ENCODE results near the gene TAF4.

TAF4 gene

GRCh38 chr20:62052336-62052841 is 13.3 kb downstream of the TAF4 start:
- no peak overlapping the region for H3K27ac ChIP-seq
- no peak for TF ChIP-seq CTCF (conservative IDR thresholded peaks at IDR 0.05)
- no peak for TF ChIP-seq ZFX (IDR thresholded peaks at IDR 0.05)

GRCh38 chr20:62051546-62052255 is 14.0 kb downstream of the TAF4 start:
- no peak for TF ChIP-seq CTCF (conservative IDR thresholded peaks at IDR 0.05)
- no peak for TF ChIP-seq ZFX (IDR thresholded peaks at IDR 0.05)
- no peak overlapping the region for H3K27ac ChIP-seq

GRCh38 chr20:62051144-62051543 is 14.5 kb downstream of the TAF4 start:
- TF ChIP-seq CTCF (conservative IDR thresholded peaks at IDR 0.05), result no peak
- TF ChIP-seq ZFX (IDR thresholded peaks at IDR 0.05), result no peak
- no peak overlapping the region for H3K27ac ChIP-seq

- no peak overlapping the region for H3K27ac ChIP-seq
These were observed 15.2 kb downstream of the TAF4 start for GRCh38 chr20:62050166-62051120.

GRCh38 chr20:62049342-62050165 is 16.1 kb downstream of the TAF4 start:
- no peak overlapping the region for H3K27ac ChIP-seq
- TF ChIP-seq CTCF (conservative IDR thresholded peaks at IDR 0.05), result no peak
- TF ChIP-seq ZFX (IDR thresholded peaks at IDR 0.05), result no peak

More at GRCh38 chr20:62050166-62051120, 15.2 kb downstream of the TAF4 start:
- no peak for TF ChIP-seq CTCF (conservative IDR thresholded peaks at IDR 0.05)

- no peak for TF ChIP-seq ZFX (IDR thresholded peaks at IDR 0.05)
- no peak for TF ChIP-seq CTCF (conservative IDR thresholded peaks at IDR 0.05)
- H3K27ac ChIP-seq, result no peak overlapping the region
These were observed 16.8 kb downstream of the TAF4 start for GRCh38 chr20:62048821-62049291.

All from C4-2B (cell line).